ENCODE data around the gene CKLF.

DNA sequence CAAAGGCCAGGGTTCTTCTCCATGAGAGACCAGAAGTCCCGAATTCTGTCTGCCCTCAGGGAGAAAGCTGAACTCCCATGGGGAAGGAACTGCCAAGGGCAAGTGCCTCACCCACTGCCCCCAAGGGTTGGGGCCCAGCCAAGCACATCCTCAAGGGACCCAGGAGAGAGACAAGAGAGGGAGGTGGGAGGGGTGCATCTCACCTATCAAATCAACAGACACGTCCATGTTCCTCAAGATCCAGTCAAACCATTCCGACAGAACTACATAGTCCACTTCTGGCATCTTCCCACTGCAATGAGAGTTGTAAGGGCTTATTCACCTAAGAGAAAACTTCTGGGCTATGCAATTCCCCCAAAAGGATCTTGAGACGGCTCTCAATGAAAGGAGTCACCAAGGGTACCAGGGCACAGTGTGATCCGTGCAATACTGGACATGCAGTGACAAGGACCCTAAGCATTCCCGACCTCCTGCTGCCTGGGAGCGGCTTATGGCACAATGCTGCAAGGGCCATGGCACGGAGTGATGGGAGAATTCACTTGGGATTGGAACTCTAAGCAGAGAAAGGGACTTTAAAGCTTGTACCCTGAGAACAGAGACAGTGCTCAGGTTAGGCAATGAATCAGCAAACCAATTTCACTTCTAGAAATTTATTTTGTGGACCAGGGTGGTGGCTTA lies 34.7 kb upstream of the CKLF start:
- TF ChIP-seq POLR2A (IDR thresholded peaks at IDR 0.05), result no peak
- TF ChIP-seq, protein P1, sequence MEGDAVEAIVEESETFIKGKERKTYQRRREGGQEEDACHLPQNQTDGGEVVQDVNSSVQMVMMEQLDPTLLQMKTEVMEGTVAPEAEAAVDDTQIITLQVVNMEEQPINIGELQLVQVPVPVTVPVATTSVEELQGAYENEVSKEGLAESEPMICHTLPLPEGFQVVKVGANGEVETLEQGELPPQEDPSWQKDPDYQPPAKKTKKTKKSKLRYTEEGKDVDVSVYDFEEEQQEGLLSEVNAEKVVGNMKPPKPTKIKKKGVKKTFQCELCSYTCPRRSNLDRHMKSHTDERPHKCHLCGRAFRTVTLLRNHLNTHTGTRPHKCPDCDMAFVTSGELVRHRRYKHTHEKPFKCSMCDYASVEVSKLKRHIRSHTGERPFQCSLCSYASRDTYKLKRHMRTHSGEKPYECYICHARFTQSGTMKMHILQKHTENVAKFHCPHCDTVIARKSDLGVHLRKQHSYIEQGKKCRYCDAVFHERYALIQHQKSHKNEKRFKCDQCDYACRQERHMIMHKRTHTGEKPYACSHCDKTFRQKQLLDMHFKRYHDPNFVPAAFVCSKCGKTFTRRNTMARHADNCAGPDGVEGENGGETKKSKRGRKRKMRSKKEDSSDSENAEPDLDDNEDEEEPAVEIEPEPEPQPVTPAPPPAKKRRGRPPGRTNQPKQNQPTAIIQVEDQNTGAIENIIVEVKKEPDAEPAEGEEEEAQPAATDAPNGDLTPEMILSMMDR (IDR thresholded peaks at IDR 0.05), result no peak
